GM06990 (cell line): Measurements from ENCODE around the gene LY9.
"Not testable (repeated sequence)": the region's sequence is repeated elsewhere in the genome, so short reads cannot be mapped to it uniquely, and the experiment has no call there.

Experiments used
- DNase-seq: peaks from one replicate; pipeline ENCODE4 v3.0.0-alpha.2; 2011; ENCODE audit not compliant: insufficient read length; ENCODE audit errors: extremely low read depth
- H3K27me3 ChIP-seq: replicated peaks from 2 replicates; pipeline ENCODE4 v1.6.0; 2011; ENCODE audit warnings: low read length; ENCODE audit not compliant: control insufficient read depth, insufficient read depth
- H3K36me3 ChIP-seq: 2 replicates; pipeline ENCODE4 v1.5.1; 2011; ENCODE audit warnings: low read length; ENCODE audit not compliant: control insufficient read depth, insufficient read depth
- H3K4me3 ChIP-seq: replicated peaks from 2 replicates; pipeline ENCODE4 v1.5.1; 2011; ENCODE audit warnings: low read depth, mild to moderate bottlenecking, control low read depth, low read length
- TF ChIP-seq, protein P1 (sequence below): IDR thresholded peaks from 2 replicates; pipeline ENCODE4 v1.5.1; 2011; ENCODE audit warnings: low read length, control low read depth, mild to moderate bottlenecking, inconsistent platforms; ENCODE audit not compliant: insufficient read depth, poor library complexity, severe bottlenecking

The LY9 gene

DNA sequence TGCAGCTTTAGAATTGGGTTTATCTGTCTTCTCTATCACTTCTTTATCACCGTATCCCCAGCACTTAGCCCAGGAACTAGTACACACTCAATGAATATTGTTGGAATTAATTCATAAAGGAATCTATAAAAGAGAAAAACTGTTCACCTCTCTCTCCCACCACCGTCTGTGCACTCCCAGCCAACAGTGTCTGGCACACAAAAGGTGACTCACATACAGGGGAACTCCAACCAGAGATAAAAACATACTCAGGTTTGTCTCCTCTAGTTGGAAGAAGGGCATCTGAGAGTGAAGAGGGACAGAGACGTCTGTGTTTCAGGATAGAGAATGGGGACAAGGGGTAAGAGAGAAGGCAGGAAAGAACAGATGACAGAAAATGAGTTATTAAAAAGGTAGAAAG is 79.0 kb downstream of the LY9 start:
- Histone ChIP-seq H3K27me3 (no peaks in the 10 kb centered on the region), H3K36me3 (no peaks in the 10 kb centered on the region), H3K4me3 (no peak overlapping the region)
- TF ChIP-seq, protein P1, sequence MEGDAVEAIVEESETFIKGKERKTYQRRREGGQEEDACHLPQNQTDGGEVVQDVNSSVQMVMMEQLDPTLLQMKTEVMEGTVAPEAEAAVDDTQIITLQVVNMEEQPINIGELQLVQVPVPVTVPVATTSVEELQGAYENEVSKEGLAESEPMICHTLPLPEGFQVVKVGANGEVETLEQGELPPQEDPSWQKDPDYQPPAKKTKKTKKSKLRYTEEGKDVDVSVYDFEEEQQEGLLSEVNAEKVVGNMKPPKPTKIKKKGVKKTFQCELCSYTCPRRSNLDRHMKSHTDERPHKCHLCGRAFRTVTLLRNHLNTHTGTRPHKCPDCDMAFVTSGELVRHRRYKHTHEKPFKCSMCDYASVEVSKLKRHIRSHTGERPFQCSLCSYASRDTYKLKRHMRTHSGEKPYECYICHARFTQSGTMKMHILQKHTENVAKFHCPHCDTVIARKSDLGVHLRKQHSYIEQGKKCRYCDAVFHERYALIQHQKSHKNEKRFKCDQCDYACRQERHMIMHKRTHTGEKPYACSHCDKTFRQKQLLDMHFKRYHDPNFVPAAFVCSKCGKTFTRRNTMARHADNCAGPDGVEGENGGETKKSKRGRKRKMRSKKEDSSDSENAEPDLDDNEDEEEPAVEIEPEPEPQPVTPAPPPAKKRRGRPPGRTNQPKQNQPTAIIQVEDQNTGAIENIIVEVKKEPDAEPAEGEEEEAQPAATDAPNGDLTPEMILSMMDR, result no peak
- no peak for DNase-seq

DNA sequence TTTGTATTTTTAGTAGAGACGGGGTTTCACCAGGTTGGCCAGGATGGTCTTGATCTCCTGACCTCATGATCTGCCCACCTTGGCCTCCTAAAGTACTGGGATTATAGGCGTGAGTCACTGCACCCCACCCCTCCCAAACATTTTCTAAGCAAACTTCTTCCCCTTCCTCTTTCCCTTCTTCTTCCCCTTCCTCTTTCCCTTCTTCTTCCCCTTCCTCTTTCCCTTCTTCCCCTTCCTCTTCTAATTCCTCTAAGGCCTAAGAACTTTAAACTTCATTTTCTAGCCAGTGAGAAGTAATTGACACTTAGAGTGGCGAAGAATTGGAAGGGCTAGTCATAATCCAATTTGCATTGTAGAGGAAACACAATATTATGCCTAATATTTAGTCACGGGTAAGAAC is 79.6 kb downstream of the LY9 start:
- H3K4me3 ChIP-seq, DNase-seq, H3K36me3 ChIP-seq, H3K27me3 ChIP-seq: not testable (repeated sequence)

DNA sequence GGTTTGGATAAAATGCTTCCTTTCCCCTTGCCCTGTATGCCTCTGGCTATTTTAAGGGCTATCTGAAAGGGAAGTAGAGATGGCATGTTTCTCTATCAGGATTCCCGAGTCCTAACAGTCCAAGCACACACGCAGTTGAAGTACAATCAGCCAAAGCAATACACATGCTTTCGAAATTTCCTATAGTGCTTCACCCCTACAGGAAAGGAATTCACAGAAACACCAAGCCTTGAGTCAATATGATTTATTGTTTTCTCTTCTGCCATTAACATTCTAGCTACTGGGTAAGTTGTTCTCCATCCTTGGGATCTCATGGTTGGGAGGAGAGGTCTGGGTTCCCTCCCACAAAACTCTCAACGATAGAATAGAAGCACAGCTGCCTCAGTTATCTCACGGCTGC is 80.3 kb downstream of the LY9 start:
- TF ChIP-seq, protein P1, result no peak
- no peak for DNase-seq
- H3K36me3 ChIP-seq, result no peaks in the 10 kb centered on the region
- no peak overlapping the region for H3K4me3 ChIP-seq
- H3K27me3 ChIP-seq, result no peaks in the 10 kb centered on the region

DNA sequence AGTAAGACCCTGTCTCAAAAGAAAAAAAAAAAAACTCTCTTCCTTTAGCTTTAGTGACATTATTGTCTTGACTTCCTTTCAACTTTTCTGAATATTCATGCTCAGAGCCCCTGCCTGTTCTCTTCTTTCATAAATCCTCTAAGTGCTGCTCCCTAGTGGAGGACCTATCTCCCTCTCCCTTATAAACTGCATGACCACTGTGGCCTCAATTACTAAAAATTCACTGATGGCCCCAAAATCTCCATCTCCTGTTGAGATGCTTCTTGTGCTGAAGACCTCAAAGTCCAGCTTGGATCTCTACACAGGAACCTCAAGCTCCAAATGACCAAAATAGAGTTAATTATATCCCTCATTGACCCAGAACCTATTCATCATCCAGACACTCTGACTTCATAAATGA is 81.2 kb downstream of the LY9 start:
- DNase-seq, result no peak
- Histone ChIP-seq H3K27me3 (no peaks in the 10 kb centered on the region), H3K4me3 (no peak overlapping the region), H3K36me3 (no peaks in the 10 kb centered on the region)
- TF ChIP-seq, protein P1, result peak; percentile 48
